Muscle of back (tissue), 13 donors: Measurements from ENCODE around the gene NBPF14. TPM values are rescaled to one million over a fixed set of nuclear protein-coding genes. Genes with fewer than 3 reads are reported as not detected.
A peak's percentile ranks its signal among the peaks of the same experiment; 100 is the strongest.
"Not testable (repeated sequence)": the region's sequence is repeated elsewhere in the genome, so short reads cannot be mapped to it uniquely, and the experiment has no call there.

Experiments used
- DNase-seq, 3 donors: peaks; one replicate each; pipeline versions ENCODE4 v3.0.0 to v3.0.0-alpha.2; 2013
- long read RNA-seq, 9 donors: transcript quantifications; one replicate each; lab custom pipeline, GENCODE V29; 2026
- polyA plus RNA-seq, 10 donors: library from polyadenylated mRNA; unstranded; fragments of 120-200 nt; gene quantifications; one replicate each; pipeline ENCODE4 v1.2.1, GENCODE V29; 2013; ENCODE audit not compliant: insufficient read length in 10 of 10

NBPF14 gene, protein sequence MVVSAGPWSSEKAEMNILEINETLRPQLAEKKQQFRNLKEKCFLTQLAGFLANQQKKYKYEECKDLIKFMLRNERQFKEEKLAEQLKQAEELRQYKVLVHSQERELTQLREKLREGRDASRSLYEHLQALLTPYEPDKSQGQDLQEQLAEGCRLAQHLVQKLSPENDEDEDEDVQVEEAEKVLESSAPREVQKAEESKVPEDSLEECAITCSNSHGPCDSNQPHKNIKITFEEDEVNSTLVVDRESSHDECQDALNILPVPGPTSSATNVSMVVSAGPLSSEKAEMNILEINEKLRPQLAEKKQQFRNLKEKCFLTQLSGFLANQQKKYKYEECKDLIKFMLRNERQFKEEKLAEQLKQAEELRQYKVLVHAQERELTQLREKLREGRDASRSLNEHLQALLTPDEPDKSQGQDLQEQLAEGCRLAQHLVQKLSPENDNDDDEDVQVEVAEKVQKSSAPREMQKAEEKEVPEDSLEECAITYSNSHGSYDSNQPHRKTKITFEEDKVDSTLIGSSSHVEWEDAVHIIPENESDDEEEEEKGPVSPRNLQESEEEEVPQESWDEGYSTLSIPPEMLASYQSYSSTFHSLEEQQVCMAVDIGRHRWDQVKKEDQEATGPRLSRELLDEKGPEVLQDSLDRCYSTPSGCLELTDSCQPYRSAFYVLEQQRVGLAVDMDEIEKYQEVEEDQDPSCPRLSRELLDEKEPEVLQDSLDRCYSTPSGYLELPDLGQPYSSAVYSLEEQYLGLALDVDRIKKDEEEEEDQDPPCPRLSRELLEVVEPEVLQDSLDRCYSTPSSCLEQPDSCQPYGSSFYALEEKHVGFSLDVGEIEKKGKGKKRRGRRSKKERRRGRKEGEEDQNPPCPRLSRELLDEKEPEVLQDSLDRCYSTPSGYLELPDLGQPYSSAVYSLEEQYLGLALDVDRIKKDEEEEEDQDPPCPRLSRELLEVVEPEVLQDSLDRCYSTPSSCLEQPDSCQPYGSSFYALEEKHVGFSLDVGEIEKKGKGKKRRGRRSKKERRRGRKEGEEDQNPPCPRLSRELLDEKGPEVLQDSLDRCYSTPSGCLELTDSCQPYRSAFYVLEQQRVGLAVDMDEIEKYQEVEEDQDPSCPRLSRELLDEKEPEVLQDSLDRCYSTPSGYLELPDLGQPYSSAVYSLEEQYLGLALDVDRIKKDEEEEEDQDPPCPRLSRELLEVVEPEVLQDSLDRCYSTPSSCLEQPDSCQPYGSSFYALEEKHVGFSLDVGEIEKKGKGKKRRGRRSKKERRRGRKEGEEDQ (N-terminal part only)
- 10 to 100 TPM; 12.6 to 20.4 (median 17.3) TPM for polyA plus RNA-seq
- long read RNA-seq, donor 1: 0 reads
- long read RNA-seq, donor 2, partial matches to known transcripts: 0 of 2 reads
- long read RNA-seq, donor 2, other reads (novel, unspliced or antisense): 0 of 2 reads
- long read RNA-seq, donor 3: 0 reads
- long read RNA-seq, donor 4: 0 reads
- long read RNA-seq, donor 5: 0 reads
- long read RNA-seq, donor 6, partial matches to known transcripts: 0 of 1 reads
- long read RNA-seq, donor 6, other reads (novel, unspliced or antisense): 0 of 1 reads
- long read RNA-seq, donor 7, partial matches to known transcripts: 0 of 1 reads
- long read RNA-seq, donor 7, other reads (novel, unspliced or antisense): 0 of 1 reads
- long read RNA-seq, donor 8: 0 reads
- long read RNA-seq, donor 9: 0 reads

DNA sequence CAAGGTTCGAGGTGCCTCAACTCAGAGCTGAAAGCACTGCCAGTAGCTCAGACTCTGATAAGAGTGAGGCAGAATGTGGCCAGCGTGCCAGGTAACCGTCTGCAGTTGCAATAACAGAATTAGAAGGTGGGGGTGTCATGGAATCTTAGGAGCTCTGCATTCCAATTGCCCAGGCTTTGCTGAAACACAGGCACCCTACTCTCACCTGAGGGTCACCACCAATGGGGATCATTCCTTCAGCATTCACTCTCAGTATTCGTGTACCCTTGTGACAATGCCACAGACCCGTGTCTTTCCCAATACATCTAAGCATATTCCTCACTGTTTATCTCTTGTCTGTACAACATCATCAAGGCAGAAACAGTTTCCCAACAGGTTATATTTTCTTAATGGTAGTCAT lies at the start of gene NBPF14:
TSS of gene NBPF14 (minus strand) at position 101 of the 400 bp plus-strand sequence. CDS start 294 bp downstream, outside the sequence.
- not testable (repeated sequence) for DNase-seq

DNA sequence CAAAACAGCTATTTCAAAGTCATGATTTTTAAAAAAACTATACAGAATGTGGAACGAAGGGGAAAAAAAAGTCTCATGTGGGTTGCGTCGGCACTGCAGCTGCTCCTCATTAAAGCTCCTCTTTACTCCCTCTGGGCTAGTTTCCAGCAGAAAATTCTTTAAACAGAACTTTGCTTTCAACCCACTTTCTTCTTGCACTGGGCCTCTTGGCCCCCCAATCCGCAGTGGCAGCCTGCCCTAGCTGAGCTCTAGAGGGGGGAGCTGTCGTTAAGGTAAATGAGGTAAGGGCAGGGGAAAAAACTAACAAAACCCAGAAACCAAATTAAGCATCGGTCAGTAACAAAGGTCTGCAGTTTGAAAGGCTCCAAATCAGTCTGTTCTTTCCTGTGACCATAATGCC lies 29.6 kb upstream of the NBPF14 start:
- DNase-seq: not testable (repeated sequence)

DNA sequence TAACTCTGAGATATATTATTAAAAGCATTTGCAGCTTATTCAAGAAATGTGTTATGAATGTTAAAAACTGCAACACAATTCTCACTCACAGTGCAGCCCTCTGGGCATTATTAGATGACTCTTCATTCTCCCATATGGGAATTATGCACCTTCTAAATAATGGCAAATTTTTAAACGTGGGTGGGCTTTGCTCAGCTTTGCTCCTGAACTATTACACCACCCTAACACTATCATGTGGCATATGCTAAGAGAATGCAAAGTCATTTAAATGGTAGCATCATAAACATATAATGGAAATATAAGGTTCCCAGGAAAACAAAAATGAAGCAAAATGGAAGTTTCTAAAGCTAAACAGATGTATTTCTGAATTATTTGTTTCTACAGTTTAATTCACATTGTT lies 22.4 kb upstream of the NBPF14 start:
- DNase-seq: not testable (repeated sequence)

DNA sequence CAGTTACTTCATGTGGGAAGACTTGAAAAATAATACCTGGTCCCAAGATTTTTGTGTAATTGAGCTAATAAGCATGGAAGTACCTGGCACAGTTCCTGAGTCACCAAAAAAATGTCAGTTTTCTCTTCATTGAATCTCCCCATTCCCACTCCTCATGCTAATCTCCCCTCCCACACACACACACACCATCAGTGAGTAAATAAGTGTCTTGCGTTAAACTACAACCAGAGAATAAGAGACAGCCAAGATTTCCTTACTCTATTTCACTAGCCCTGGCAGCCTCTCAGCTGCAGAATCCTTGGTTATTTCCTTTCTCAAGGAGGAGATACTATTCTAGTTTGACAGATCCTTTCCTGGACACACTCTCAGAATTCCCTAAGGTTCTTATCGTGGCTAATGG lies 9.5 kb upstream of the NBPF14 start:
- DNase-seq: peak in 2 of 3 donors; percentile 15 to 66

DNA sequence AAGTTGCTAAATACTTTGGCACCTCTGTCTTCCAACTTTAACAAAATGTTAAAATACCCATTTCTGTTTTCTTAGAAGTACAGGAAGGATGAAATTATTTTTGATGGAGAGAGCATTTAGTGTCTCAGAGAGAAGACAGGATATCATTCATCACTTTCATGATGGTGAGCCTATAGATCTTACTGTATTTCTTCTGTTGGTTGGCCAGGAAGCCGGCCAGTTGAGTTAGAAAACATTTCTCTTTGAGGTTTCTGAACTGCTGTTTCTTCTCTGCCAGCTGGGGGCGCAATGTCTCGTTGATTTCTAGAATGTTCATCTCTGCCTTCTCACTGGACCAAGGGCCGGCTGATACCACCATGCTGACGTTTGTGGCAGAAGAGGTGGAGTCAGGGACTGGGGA lies 451 bp downstream of the NBPF14 start:
- not testable (repeated sequence) for DNase-seq

DNA sequence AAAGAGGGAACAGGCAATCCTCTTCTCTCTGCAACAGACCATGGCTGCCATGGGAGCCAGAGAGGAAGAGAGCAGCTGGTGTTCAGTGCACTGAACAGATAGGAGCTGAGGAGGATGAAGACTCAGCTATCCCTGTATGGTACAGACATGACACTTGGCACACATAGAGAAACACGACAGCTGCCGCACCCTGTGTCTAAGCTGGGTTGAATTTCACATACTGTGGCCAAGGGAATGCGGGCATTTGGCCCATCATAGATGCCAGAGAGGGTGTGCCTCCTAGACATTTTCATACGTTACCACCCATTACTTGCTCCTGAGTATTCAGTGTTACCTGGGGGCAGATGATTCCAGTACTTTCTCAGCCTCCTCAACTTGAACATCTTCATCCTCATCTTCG lies 4.7 kb downstream of the NBPF14 start:
- not testable (repeated sequence) for DNase-seq

DNA sequence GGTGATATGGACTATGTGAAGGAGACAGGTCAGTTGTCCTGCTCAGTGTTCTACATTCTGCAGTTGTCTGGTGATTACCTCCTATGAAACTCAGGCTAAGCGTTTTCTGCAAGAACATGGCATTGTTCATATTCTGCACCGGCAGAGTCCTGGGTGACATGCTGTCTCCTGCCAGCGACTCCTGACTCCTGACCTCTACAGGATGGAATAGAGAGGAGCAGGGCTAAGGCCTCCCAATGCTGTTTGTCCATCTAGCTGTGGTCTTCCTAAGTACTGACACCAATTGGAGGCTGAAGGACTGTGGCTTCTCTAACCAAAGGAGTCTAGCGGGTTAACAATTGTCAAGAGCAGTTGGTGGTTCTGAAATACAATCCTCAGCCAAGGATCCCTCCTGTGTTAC lies 63.7 kb downstream of the NBPF14 start:
- DNase-seq: not testable (repeated sequence)

DNA sequence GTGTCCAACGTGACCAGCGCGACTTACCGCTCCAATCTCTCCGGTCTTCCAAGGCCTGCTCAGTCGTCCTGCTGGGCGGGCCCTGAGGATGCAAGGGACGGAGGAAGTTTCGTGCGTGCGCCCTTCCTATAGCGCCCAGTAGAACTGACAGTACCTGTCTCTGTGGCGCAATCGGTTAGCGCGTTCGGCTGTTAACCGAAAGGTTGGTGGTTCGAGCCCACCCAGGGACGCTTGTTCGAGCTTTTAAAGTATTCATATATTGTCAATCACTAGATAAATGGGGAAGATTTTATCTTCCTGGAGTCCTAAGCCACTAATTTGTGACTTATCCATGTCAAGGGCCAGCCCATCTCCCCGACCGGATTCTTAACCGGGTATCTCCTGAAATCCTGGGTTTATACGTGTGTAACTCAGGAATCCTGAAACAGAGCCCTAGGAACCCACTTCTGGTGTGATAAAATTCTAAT lies 66.7 kb downstream of the NBPF14 start:
- peak in 2 of 3 donors; percentile 38 to 39 for DNase-seq

DNA sequence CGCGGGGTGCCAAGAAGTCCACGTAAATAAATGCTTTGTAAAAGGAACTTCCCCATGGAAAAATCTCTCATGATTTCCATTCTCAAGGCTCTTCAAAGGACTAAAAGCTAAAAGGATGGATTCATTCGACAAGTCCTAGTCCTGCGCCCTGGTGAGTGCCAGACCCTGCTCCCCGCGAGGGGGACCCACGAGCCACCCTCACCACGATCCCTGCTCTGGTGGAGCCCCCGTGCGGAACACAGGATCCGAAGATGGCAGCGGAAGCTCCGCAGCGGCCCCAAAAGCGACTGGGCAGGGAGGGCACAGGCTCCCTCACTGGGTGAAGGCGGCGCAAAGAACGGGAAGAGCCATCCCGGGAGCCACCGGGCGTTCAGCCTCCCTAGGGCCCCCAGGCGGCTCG lies 67.2 kb downstream of the NBPF14 start:
- DNase-seq: not testable (repeated sequence)

DNA sequence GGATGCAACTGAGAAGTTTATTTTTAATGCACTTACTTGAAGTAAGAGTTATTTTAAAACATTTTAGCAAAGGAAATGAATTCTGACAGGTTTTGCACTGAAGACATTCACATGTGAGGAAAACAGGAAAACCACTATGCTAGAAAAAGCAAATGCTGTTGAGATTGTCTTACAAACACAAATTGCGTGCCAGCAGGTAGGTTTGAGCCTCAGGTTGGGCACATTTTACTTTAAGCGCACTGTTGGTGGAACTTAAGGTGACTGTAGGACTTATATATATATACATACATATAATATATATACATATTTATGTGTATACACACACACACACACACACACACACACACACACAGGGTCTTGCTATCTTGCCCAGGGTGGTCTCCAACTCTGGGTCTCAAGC lies 69.2 kb downstream of the NBPF14 start:
- DNase-seq: not testable (repeated sequence)

DNA sequence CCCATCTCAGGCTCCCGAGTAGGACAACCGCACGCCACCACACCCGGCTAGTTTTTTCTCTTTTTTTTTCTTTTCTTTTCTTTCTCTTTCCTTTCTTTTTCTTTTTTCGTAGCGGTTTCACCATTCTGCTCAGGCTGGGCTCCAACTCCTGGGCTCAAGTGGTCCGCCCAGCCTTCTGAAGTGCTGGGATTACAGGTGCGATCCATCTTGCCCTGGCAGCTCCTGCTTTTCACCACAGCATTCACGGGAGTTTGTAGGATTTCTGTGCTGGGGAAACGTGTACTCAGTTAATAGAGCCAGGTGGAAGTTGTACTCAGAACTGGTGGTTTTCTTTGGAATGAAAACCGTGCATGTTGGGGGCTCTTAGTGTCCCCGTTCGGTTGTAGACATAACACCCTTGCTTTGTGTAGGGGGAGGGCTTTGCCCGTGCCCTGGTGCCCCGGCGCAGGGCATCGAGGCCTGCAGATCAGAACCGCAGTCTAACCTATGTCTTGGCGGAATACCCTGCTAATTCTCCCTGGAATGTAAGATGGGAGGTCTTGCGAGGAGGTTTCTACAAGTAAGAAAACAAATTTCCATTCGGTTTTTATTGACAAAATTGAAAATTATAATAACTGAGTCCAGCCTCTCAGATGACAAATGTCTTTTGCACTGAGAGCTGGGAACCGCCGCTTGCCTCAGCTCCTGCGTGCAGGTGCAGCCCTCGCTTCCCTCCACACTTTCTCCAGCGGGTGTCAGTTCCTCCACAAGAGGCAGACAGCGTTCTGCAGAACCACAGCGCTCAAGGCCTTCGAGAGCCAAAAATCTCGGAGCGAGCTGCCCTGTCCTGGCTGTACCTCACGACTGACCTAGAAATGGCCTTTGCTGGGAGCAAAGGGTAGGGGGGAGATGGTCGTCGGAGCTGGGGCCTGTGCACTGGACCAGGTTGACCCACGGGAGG lies 72.3 kb downstream of the NBPF14 start:
- not testable (repeated sequence) for DNase-seq

DNA sequence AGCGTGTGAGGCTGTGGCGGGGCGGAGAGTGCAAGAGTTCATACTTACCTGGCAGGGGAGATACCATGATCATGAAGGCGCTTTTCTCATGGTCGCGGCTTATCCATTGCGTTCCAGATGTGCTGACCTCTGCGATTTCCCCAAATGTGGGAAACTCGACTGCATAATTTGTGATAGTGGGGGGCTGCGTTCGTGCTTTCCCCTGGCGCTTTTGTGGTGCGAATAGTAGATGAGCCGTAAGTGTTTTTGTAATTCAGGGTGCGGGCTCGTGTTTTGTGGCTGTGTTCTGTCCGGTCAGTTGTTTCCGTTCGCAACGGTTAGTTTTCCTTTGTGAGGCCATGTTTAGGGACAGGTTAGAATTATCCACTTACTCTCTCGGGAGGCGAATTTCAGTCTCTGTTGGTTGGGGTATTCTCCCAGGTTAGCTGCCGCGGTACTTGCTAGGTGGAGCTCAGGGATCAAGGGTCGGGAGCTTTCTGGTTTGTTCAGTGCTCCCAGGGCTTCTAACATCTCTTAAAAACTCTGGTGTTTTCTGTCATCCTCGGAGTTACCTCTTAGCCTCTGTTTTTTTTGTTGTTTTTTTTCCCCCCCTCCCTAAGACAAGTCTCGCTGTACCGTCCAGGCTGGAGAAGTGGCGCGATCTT lies 73.1 kb downstream of the NBPF14 start:
- DNase-seq: peak; percentile 88 to 97 (median 94)

DNA sequence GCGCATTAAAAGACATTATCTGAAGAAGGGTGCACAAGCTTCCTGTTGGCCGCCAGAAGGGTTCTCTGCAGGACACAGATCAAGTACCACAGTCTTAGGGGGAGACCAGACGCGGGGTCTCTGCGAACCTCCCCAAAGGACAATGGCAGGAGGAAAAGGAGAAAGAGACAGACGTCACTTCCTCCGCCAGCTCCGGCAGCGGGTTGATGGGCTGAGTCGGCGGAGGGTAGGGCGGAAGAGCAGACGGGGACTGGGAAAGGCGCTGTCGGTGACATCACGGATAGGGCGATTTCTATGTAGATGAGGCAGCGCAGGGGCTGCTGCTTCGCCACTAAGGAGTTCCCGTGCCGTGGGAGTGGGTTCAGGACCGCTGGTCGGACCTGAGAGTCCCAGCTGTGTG lies 73.7 kb downstream of the NBPF14 start:
- peak; percentile 78 to 90 (median 78) for DNase-seq

DNA sequence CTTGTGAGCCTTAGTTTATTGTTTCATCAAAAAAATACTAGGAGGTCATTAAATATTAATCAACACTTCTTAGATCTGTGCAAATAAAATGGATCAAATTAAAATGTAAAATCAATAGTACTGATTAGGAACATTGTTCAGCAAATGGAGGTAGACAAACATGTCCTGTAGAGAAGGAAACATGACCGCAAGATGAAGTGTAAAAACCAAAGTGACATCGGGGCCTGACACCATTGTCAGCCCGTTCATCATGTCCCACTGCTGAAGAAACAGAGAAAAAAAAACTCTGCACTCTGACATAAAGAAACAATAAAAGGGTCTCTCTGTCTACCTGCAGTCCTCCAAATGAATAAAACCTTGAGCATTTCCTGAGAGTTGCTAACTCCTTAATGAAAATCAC lies 81.5 kb downstream of the NBPF14 start:
- not testable (repeated sequence) for DNase-seq

DNA sequence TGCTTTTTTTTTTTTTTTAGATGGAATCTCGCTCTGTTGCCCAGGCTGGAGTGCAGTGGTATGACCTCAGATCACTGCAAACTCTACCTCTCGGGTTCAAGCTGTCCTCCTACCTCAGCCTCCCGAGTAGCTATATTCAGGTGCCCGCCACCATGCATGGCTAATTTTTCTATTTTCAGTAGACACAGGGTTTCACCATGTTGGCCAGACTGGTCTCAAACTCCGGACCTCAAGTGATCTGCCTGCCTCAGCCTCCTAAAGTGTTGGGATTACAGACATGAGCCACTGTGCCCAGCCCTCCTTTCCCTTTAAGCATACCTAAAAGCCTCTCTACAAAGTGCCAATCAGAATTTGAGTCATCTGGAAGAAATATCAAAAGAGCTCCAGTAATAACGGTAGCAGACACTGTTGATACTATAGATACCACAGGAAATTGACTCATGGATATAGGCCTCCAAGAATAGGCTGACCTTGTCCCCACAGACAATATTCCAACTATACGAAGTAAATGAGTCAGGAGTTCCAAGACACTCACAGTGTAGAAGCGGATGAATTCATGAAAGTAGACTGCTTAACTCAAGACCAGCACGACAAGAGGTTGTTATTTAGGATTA lies 83.1 kb downstream of the NBPF14 start:
- DNase-seq: peak in 1 of 3 donors; percentile 7

DNA sequence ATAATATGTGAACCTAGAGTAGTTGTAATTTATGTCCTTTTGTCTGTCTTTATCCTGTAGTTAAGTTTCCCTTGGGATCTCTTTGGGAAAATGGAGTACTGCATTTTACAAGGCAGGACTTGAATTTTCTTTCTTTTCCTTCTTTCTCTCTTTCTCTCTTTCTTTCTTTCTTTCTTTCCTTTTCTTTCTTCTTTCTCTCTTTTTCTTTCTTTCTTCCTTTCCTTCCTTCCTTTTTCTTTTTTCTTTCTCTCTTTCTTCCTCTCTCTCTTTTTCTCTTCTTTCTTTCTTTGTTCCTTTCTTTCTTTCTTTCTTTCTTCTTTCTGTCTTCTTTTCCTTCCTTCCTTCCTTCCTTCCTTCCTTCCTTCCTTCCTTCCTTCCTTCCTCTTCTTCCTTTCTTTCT lies 101.9 kb downstream of the NBPF14 start:
- DNase-seq: not testable (repeated sequence)

DNA sequence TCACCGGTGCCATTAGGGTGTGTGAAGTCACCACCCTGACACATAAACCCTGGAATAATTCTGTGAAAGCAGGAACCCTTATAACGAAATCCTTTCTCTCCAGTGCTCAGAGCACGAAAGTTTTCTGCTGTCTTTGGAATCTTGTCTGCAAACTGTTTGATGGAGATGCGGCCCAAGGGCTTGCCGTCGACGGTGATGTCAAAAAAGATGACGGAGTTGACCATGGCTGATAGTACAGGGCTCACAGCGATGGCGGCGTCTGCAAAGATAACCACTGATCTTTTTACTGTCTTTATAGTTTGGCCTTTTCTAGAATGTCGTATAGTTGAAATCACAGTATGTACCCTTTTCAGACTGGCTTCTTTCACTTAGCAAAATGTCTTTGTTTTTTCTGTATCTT lies 112.8 kb downstream of the NBPF14 start, which contains the start of gene PPIAL4G:
TSS of gene PPIAL4G (minus strand) at position 274 of the 400 bp plus-strand sequence. CDS start at position 224, 50 bp downstream.
- DNase-seq: not testable (repeated sequence)
